Spleen (tissue), 11 donors: ENCODE measurements around the gene MINDY4. TPM values are rescaled to one million over a fixed set of nuclear protein-coding genes. Genes with fewer than 3 reads are reported as not detected.

Source experiments
- DNase-seq: peaks from one replicate; pipeline ENCODE4 v3.0.0-alpha.2; 2020
- H3K27ac ChIP-seq, 8 donors: fragments of 200-600 bp; sonication (generic) in 7 of 8; 1 replicate in 4 of 8; 2 replicates in 4 of 8; pipeline versions ENCODE4 v1.5.0 to v1.8.0; 2016 to 2021; ENCODE audit warnings: inconsistent platforms in 4 of 8, mild to moderate bottlenecking in 4 of 8, moderate library complexity in 1 of 8
- H3K27me3 ChIP-seq, 7 donors: fragments of 200-600 bp; sonication (generic) in 6 of 7; replicated peaks in 1 of 7; 1 replicate in 4 of 7; 2 replicates in 3 of 7; pipeline versions ENCODE4 v1.5.0 to v1.8.0; 2016 to 2021; ENCODE audit warnings: inconsistent platforms in 3 of 7, mild to moderate bottlenecking in 1 of 7
- H3K36me3 ChIP-seq, 6 donors: fragments of 200-600 bp; sonication (generic) in 5 of 6; 1 replicate in 4 of 6; 2 replicates in 2 of 6; pipeline versions ENCODE4 v1.5.0 to v1.8.0; 2016 to 2021; ENCODE audit warnings: inconsistent platforms in 2 of 6
- H3K4me1 ChIP-seq, 6 donors: fragments of 200-600 bp; sonication (generic) in 5 of 6; 1 replicate in 3 of 6; 2 replicates in 3 of 6; pipeline versions ENCODE4 v1.5.0 to v1.8.0; 2016 to 2021; ENCODE audit warnings: inconsistent platforms in 3 of 6
- H3K4me3 ChIP-seq, 8 donors: fragments of 200-600 bp; sonication (generic) in 7 of 8; 1 replicate in 4 of 8; 2 replicates in 4 of 8; pipeline versions ENCODE4 v1.5.0 to v1.8.0; 2016 to 2021; ENCODE audit warnings: inconsistent platforms in 4 of 8, mild to moderate bottlenecking in 4 of 8, moderate library complexity in 2 of 8
- H3K9me3 ChIP-seq, 8 donors: fragments of 200-600 bp; sonication (generic) in 7 of 8; 1 replicate in 4 of 8; 2 replicates in 4 of 8; pipeline versions ENCODE4 v1.5.0 to v1.8.0; 2016 to 2021; ENCODE audit warnings: inconsistent platforms in 4 of 8
- POLR2A ChIP-seq, 3 donors: fragments of 450-650 bp; IDR thresholded peaks; one replicate each; pipeline ENCODE4 v1.5.1; 2017; ENCODE audit warnings: antibody characterized with exemption in 3 of 3, mild to moderate bottlenecking in 1 of 3
- POLR2AphosphoS5 ChIP-seq, 3 donors: sonication (generic); formaldehyde crosslinking; IDR thresholded peaks; one replicate each; pipeline ENCODE4 v1.5.1; 2017; ENCODE audit warnings: antibody characterized with exemption in 3 of 3
- WGBS, 5 donors: extraction: QIAGEN DNeasy Blood & Tissue Kit in 3 of 5; methylation state at CpG; one replicate each; pipeline versions ENCODE4 v1.1.5 to v1.1.7; 2013 to 2018; 5-methylcytosine and 5-hydroxymethylcytosine counted together
- intact Hi-C: fragments of 100-400 bp; cut with DNase I; formaldehyde crosslinking; loops from one replicate; pipeline ENCODE4 v1.15.0; 2023; ENCODE audit warnings: low total_unique reads
- polyA plus RNA-seq, 3 donors: library from polyadenylated mRNA; stranded (reverse); fragments of 200-250 nt; gene quantifications; one replicate each; pipeline ENCODE4 v1.2.1, GENCODE V29; 2013
- total RNA-seq, 7 donors: library from RNA; depleted of rRNA in 3 of 7; stranded (reverse); fragments of >200 nt in 3 of 7; fragmentation: NEBNext Ultra II Directional in 4 of 7; extraction: Animal tissue kit (Norgen Biotek cat#: 25700) in 4 of 7; gene quantifications; one replicate each; pipeline versions ENCODE4 v1.1.0 to v1.2.1, GENCODE V29; 2016 to 2021
- TF ChIP-seq, protein P1 (sequence below), 11 experiments: fragments of 200-600 bp in 7 of 11; fragments of 450-650 bp in 4 of 11; sonication (generic) in 4 of 11; IDR thresholded peaks in 8 of 11; conservative IDR thresholded peaks in 3 of 11; 1 replicate in 7 of 11; 2 replicates in 4 of 11; pipeline versions ENCODE4 v1.4.0 to v1.8.0; 2016 to 2021; ENCODE audit warnings: antibody characterized with exemption in 11 of 11, inconsistent platforms in 4 of 11, mild to moderate bottlenecking in 1 of 11
- donor health status: healthy with polysubstance abuse.
- donor health status: DM: no; HTN: no; CAD: no; lungs with moderate emphysema.
- donor health status: DM: no; HTN: no; CAD: no.
- donor health status: Bipolar disorder and iron deficiency.
- donor health status: healthy.
- donor health status: DM: no; HTN: no; CAD: no.
- donor health status: DM: yes; HTN: yes; CAD: no.

MINDY4 gene
- total and polyA plus RNA-seq, 10 donors = 0.63 to 7.0 (median 3.0) TPM

DNA sequence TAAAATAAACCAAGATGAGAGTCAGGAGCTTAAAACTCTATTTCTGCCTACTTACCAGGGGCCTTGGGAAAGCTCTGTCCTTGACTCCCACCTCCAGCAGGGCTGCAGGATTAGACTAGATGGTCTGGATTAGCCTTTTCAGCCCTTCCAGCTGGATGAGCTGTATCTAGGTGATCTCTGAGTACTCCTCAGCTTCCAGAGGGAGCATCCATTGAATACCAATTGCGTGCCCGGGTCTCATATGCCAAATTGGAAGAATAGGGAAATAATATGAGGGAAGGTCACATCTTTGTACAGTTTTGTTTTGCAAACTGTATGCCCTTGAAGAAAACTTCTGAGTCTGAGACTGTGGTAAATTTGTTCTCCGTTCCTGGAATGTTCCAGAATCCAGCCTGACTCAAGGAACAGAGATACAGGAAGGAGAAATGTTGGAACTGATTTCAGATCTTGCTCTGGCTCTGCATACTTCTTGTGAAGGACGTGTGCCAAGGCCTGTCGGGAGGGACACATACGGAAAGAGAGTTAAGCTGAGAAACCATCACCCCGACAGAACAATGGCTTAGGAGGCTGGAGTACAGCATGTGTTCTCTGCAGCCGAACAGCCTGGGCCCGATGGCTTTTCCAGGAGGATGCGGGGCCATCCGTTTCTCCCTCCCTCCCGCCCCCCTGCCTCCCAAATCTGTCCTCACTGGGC lies 44.9 kb downstream of the MINDY4 start:
- no peak for TF ChIP-seq POLR2AphosphoS5 (IDR thresholded peaks at IDR 0.05)
- no peak for TF ChIP-seq POLR2A (IDR thresholded peaks at IDR 0.05)
- TF ChIP-seq, protein P1, sequence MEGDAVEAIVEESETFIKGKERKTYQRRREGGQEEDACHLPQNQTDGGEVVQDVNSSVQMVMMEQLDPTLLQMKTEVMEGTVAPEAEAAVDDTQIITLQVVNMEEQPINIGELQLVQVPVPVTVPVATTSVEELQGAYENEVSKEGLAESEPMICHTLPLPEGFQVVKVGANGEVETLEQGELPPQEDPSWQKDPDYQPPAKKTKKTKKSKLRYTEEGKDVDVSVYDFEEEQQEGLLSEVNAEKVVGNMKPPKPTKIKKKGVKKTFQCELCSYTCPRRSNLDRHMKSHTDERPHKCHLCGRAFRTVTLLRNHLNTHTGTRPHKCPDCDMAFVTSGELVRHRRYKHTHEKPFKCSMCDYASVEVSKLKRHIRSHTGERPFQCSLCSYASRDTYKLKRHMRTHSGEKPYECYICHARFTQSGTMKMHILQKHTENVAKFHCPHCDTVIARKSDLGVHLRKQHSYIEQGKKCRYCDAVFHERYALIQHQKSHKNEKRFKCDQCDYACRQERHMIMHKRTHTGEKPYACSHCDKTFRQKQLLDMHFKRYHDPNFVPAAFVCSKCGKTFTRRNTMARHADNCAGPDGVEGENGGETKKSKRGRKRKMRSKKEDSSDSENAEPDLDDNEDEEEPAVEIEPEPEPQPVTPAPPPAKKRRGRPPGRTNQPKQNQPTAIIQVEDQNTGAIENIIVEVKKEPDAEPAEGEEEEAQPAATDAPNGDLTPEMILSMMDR (IDR thresholded peaks at IDR 0.05 in 8 of 11, conservative IDR thresholded peaks at IDR 0.05 in 3 of 11) = no peak
- intact Hi-C loops = no loop called here
- WGBS, 5 donors = 62 to 86% (median 79%) methylated on average over 12 of the region's 12 CpGs
- Histone ChIP-seq H3K27ac (peak overlapping the region in 4 of 8 donors; percentile 19 to 47 (median 24)), H3K9me3 (no peaks in the 10 kb centered on the region), H3K27me3 (no peaks in the 10 kb centered on the region), H3K4me3 (no peak overlapping the region), H3K36me3 (no peaks in the 10 kb centered on the region), H3K4me1 (peaks cover 0 to 5% (median 0%) of the 10 kb centered on the region in 6 donors)
- DNase-seq = no peak

DNA sequence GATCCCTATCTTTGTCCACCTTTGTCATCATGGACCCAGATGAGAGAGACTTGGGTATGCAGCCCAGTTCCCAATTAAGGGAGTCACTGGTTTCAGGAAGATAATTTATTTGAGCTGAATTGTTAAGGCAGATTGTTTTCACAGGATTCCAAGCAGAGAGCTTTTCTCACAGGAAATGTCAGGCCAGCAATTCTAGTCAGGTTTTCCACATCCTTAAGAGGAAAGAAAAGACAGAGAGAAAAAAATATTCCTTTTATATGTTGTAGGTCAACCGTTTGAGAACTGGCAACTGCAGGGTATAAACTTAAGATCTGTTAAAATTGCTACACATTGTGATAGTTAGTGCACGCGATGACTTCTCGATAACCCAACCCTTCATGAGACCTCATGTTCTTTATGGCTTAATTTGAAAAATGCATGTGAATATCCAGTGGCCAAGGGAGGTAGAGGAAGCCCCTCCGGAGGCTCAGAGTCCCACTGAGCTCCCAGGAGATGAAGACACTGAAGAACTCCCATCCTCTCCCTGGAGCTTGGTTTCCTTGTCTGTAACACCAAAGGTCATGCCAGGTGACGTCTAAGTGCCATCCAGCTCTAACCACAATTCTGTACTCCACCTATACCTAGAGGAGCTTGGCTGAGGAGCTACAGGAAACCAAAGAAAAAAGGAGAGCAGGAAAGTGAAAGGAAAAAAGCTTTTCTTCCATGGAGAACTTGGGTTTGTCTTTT lies 45.6 kb downstream of the MINDY4 start:
- Histone ChIP-seq H3K4me3 (no peak overlapping the region), H3K36me3 (no peaks in the 10 kb centered on the region), H3K9me3 (no peaks in the 10 kb centered on the region), H3K4me1 (peaks cover 0 to 5% (median 0%) of the 10 kb centered on the region in 6 donors), H3K27me3 (no peaks in the 10 kb centered on the region), H3K27ac (peak overlapping the region in 4 of 8 donors; percentile 19 to 47 (median 24))
- intact Hi-C loops = no loop called here
- DNase-seq = no peak
- TF ChIP-seq POLR2AphosphoS5 (IDR thresholded peaks at IDR 0.05) (no peak), POLR2A (IDR thresholded peaks at IDR 0.05) (no peak)
- TF ChIP-seq, protein P1 (IDR thresholded peaks at IDR 0.05 in 8 of 11, conservative IDR thresholded peaks at IDR 0.05 in 3 of 11) = no peak
- 82 to 89% (median 88%) methylated on average over 6 of the region's 6 CpGs for WGBS, 5 donors

GRCh38 chr7:30817371-30817767 lies 46.2 kb downstream of the MINDY4 start:
- DNase-seq = no peak
- H3K9me3 ChIP-seq = no peaks in the 10 kb centered on the region
- WGBS, 5 donors = 94 to 98% (median 95%) methylated on average over 7 of the region's 7 CpGs
- intact Hi-C loops = no loop called here
- H3K27ac ChIP-seq = no peak overlapping the region
- TF ChIP-seq POLR2AphosphoS5 (IDR thresholded peaks at IDR 0.05) (no peak), POLR2A (IDR thresholded peaks at IDR 0.05) (no peak)
- TF ChIP-seq, protein P1 (IDR thresholded peaks at IDR 0.05 in 8 of 11, conservative IDR thresholded peaks at IDR 0.05 in 3 of 11) = no peak
- H3K4me1 ChIP-seq = peaks cover 0 to 5% (median 0%) of the 10 kb centered on the region in 6 donors
- no peak overlapping the region for H3K4me3 ChIP-seq
- no peaks in the 10 kb centered on the region for H3K36me3 ChIP-seq
- H3K27me3 ChIP-seq = no peaks in the 10 kb centered on the region
